ENCODE results near the gene RNF141. TPM values are rescaled to one million over a fixed set of nuclear protein-coding genes. Genes with fewer than 3 reads are reported as not detected.

RNF141 gene
- total RNA-seq, 1 experiment from 2014 or later = 35.8 TPM

- Histone ChIP-seq H3K36me3 (ENCODE audit: control insufficient read depth, insufficient read depth, low read length) (no peaks in the 10 kb centered on the region), H3K4me1 (ENCODE audit: control insufficient read depth, insufficient read depth, low read length) (no peaks in the 10 kb centered on the region), H3K9me3 (ENCODE audit: control insufficient read depth, insufficient read depth, low read depth, low read length) (no peaks in the 10 kb centered on the region), H3K27me3 (ENCODE audit: control insufficient read depth, insufficient read depth, low read length) (peaks cover 10% of the 10 kb centered on the region; the same call in 1 of the 2 replicates), H3K27ac (ENCODE audit: low read length) (no peak overlapping the region), H3K4me3 (ENCODE audit: low read depth in 2 of 2, low read length in 2 of 2) (no peak overlapping the region)
- intact Hi-C loops (cut with micrococcal nuclease; ENCODE audit: unreplicated experiment) = no loop called here
- ChIA-PET POLR2A (no interaction called here), CTCF (no interaction called here)
- in situ Hi-C loops (cut with HindIII; ENCODE audit: low pct_unique_long_range_greater_than_20kb, low sequenced_read_pairs) = no loop called here
- ATAC-seq (0 out of 2 replicates have a peak, but pooled peaks have one; percentile 35), DNase-seq (ENCODE audit: low read depth, low spot score) (peak; percentile 22)
- BruUV-seq (replicated peaks) = no TSS peak
- TF ChIP-seq CTCF (IDR thresholded peaks at IDR 0.05) = no peak
- no peak for TF ChIP-seq TCF7L2 (IDR thresholded peaks at IDR 0.05; ENCODE audit: low read depth, low read length)
- no peak for TF ChIP-seq REST (IDR thresholded peaks at IDR 0.05; ENCODE audit: insufficient read depth in 1 of 2, low read depth in 2 of 2, low read length in 1 of 2)
- no peak for TF ChIP-seq SIN3A (IDR thresholded peaks at IDR 0.05; ENCODE audit: borderline replicate concordance, insufficient read depth, low read depth, low read length)
- TF ChIP-seq POLR2AphosphoS5 (IDR thresholded peaks at IDR 0.05; ENCODE audit: low read depth, low read length) = no peak
Observed at GRCh38 chr11:10561043-10561818, 20.2 kb upstream of the RNF141 start.

GRCh38 chr11:10558288-10558687, 17.3 kb upstream of the RNF141 start:
- no TSS peak for BruUV-seq (replicated peaks)
- H3K4me1 ChIP-seq (ENCODE audit: control insufficient read depth, insufficient read depth, low read length) = no peaks in the 10 kb centered on the region
- H3K27me3 ChIP-seq (ENCODE audit: control insufficient read depth, insufficient read depth, low read length) = peaks cover 9% of the 10 kb centered on the region
- DNase-seq (ENCODE audit: low read depth, low spot score) = no peak
- H3K9me3 ChIP-seq (ENCODE audit: control insufficient read depth, insufficient read depth, low read depth, low read length) = no peaks in the 10 kb centered on the region
- no peak for ATAC-seq
- H3K27ac ChIP-seq (ENCODE audit: low read length) = no peak overlapping the region
- H3K4me3 ChIP-seq (ENCODE audit: low read depth in 2 of 2, low read length in 2 of 2) = no peak overlapping the region
- H3K36me3 ChIP-seq (ENCODE audit: control insufficient read depth, insufficient read depth, low read length) = no peaks in the 10 kb centered on the region
- in situ Hi-C loops (cut with HindIII; ENCODE audit: low pct_unique_long_range_greater_than_20kb, low sequenced_read_pairs) = no loop called here
- no peak for TF ChIP-seq SIN3A (IDR thresholded peaks at IDR 0.05; ENCODE audit: borderline replicate concordance, insufficient read depth, low read depth, low read length)
- TF ChIP-seq TCF7L2 (IDR thresholded peaks at IDR 0.05; ENCODE audit: low read depth, low read length) = no peak
- TF ChIP-seq CTCF (IDR thresholded peaks at IDR 0.05) = no peak
- no peak for TF ChIP-seq REST (IDR thresholded peaks at IDR 0.05; ENCODE audit: insufficient read depth in 1 of 2, low read depth in 2 of 2, low read length in 1 of 2)
- TF ChIP-seq POLR2AphosphoS5 (IDR thresholded peaks at IDR 0.05; ENCODE audit: low read depth, low read length) = no peak
- intact Hi-C loops (cut with micrococcal nuclease; ENCODE audit: unreplicated experiment) = no loop called here
- POLR2A ChIA-PET = no interaction called here
- CTCF ChIA-PET = interaction anchor here (1.8 kb wide), 1 partner anchor 18 kb away, joined by 4 read pairs; the partner anchor contains the start of gene RNF141
